Neural progenitor cell (in vitro differentiated cells): Measurements from ENCODE around the gene TEDC1.

Experiments used
- EZH2 ChIP-seq: fragments of 200-600 bp; sonication (generic); IDR thresholded peaks from 2 replicates; pipeline ENCODE4 v1.6.1; 2017; ENCODE audit warnings: antibody characterized with exemption, mild to moderate bottlenecking, moderate library complexity
- TF ChIP-seq, protein P1 (sequence below): fragments of 200-600 bp; sonication (generic); IDR thresholded peaks from 2 replicates; pipeline ENCODE4 v1.5.1; 2017; ENCODE audit warnings: antibody characterized with exemption, mild to moderate bottlenecking

DNA sequence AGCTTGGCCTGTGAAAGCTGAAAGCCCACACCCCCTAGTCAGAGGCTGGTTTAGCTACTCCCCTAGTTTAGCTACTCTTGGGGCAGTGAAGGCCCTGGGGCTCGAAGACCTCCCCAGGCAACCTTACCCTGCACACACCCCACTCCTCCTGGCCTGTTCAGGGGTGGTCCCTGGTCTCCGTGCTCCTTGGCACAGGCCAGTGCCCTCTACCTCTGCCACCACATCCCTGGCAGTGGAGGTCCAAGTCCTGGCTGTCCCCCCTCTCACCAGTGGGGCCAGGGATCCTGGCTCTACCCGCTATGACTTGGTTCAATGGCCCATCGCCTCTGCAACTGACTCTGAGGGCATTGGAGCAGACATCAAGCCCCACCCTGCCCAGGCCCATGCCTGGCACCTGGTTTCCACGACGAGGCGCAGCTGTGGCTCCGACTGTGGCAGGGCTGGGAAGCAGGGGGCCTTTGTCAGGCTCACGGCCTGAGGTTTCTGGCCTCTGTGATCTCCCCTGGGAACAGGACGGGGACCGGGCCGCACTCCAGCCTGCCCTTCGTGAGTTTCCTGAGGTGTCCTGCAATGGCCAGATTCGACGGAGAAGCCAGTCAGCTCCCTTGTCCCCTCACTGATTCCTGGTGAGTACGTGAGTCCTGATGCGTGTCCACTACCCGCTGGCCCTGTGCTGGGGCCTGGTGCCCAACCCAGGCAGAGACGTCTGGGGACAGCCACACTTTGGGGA is 41.0 kb downstream of the TEDC1 start:
- TF ChIP-seq, protein P1, sequence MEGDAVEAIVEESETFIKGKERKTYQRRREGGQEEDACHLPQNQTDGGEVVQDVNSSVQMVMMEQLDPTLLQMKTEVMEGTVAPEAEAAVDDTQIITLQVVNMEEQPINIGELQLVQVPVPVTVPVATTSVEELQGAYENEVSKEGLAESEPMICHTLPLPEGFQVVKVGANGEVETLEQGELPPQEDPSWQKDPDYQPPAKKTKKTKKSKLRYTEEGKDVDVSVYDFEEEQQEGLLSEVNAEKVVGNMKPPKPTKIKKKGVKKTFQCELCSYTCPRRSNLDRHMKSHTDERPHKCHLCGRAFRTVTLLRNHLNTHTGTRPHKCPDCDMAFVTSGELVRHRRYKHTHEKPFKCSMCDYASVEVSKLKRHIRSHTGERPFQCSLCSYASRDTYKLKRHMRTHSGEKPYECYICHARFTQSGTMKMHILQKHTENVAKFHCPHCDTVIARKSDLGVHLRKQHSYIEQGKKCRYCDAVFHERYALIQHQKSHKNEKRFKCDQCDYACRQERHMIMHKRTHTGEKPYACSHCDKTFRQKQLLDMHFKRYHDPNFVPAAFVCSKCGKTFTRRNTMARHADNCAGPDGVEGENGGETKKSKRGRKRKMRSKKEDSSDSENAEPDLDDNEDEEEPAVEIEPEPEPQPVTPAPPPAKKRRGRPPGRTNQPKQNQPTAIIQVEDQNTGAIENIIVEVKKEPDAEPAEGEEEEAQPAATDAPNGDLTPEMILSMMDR, result no peak
- no peak for TF ChIP-seq EZH2
